Measurements from ENCODE around the gene MUC12. TPM values are rescaled to one million over a fixed set of nuclear protein-coding genes. Genes with fewer than 3 reads are reported as not detected.
A peak's percentile ranks its signal among the peaks of the same experiment; 100 is the strongest.
"Not testable (repeated sequence)": the region's sequence is repeated elsewhere in the genome, so short reads cannot be mapped to it uniquely, and the experiment has no call there.

The MUC12 gene
- total and polyA plus RNA-seq, 2 of the 13 experiments (the other 11 are each of a cell fraction or from before 2014, with no cell fraction given), result not detected

GRCh38 chr7:101065162-101065561 is 95.8 kb downstream of the MUC12 start:
- POLR2A ChIA-PET; FAIRE-seq; H3K79me2 ChIP-seq (ENCODE audit: insufficient read depth, low read length): not testable (repeated sequence)

GRCh38 chr7:101066141-101066832 is 96.9 kb downstream of the MUC12 start:
- H3K9me3 ChIP-seq (ENCODE audit: low read length), result no peaks in the 10 kb centered on the region
- TF ChIP-seq ZNF605 (CRISPR knock-in tag; IDR thresholded peaks at IDR 0.05), result no peak
- no peak for TF ChIP-seq GZF1 (CRISPR knock-in tag; IDR thresholded peaks at IDR 0.05)
- no peak for TF ChIP-seq LRRFIP1 (CRISPR knock-in tag; conservative IDR thresholded peaks at IDR 0.05)
- no peak for TF ChIP-seq ZNF101 (CRISPR knock-in tag; IDR thresholded peaks at IDR 0.05; ENCODE audit: borderline replicate concordance, low read depth)
- no peak for TF ChIP-seq ZNF773 (CRISPR knock-in tag; IDR thresholded peaks at IDR 0.05; ENCODE audit: borderline replicate concordance)
- intact Hi-C loops (cut with micrococcal nuclease; ENCODE audit: unreplicated experiment), result no loop called here
- no peak overlapping the region for H3K9ac ChIP-seq (ENCODE audit: insufficient read depth, low read depth, low read length)
- H3K4me1 ChIP-seq (ENCODE audit: insufficient read depth, low read length), result peaks cover 4% of the 10 kb centered on the region; the same call in 1 of the 2 replicates
- no peak for FAIRE-seq
- POLR2A ChIA-PET, result interaction anchor here (1.1 kb wide), 1 partner anchor 177 kb away, joined by 3 read pairs; the partner anchor contains the start of gene UFSP1
- CTCF ChIA-PET (ENCODE audit: low intra/inter-chr PET ratio, low total read pairs), result no interaction called here
- DNase-seq (ENCODE audit: low spot score), result no peak
- H4K20me1 ChIP-seq (ENCODE audit: insufficient read depth, low read length), result no peaks in the 10 kb centered on the region
- H3K4me2 ChIP-seq (ENCODE audit: low read depth, low read length), result no peak overlapping the region
- no peak overlapping the region for H2AFZ ChIP-seq (ENCODE audit: low read length)
- no peak overlapping the region for H3K4me3 ChIP-seq (replicated peaks in 1 of 3; ENCODE audit: insufficient read depth in 1 of 3, low read depth in 2 of 3, low read length in 3 of 3)
- H3K36me3 ChIP-seq (replicated peaks in 1 of 2; ENCODE audit: control insufficient read depth in 1 of 2, insufficient read depth in 2 of 2, low read length in 2 of 2), result no peaks in the 10 kb centered on the region
- BruUV-seq (replicated peaks), result no TSS peak
- no peak overlapping the region for H3K27ac ChIP-seq (ENCODE audit: extremely low read length, insufficient read depth, low read length)
- in situ Hi-C loops (cut with HindIII; ENCODE audit: extremely low pct_ligation_motif_present, low pct_unique_long_range_greater_than_20kb), result loop anchor here (25.0 kb wide), 1 partner anchor 304 kb away; no protein-coding TSS in a partner anchor
- 26% methylated on average over 15 of the region's 15 CpGs for WGBS (ENCODE audit: low lambda C conversion rate)
- ATAC-seq, result no peak
- H3K27me3 ChIP-seq (ENCODE audit: control insufficient read depth in 1 of 2, insufficient read depth in 2 of 2, low read length in 2 of 2), result peaks cover 0 to 31% of the 10 kb centered on the region in 2 experiments; a peak in 3 of 5 replicates
- no peaks in the 10 kb centered on the region for H3K79me2 ChIP-seq (ENCODE audit: insufficient read depth, low read length)

More at GRCh38 chr7:101065162-101065561, 95.8 kb downstream of the MUC12 start:
- H3K9ac ChIP-seq (ENCODE audit: insufficient read depth, low read depth, low read length); H3K4me1 ChIP-seq (ENCODE audit: insufficient read depth, low read length); BruUV-seq (replicated peaks); DNase-seq (ENCODE audit: low spot score); intact Hi-C loops (cut with micrococcal nuclease; ENCODE audit: unreplicated experiment); H3K4me2 ChIP-seq (ENCODE audit: low read depth, low read length); H3K36me3 ChIP-seq (replicated peaks in 1 of 2; ENCODE audit: control insufficient read depth in 1 of 2, insufficient read depth in 2 of 2, low read length in 2 of 2); H2AFZ ChIP-seq (ENCODE audit: low read length); H3K4me3 ChIP-seq (replicated peaks in 1 of 3; ENCODE audit: insufficient read depth in 1 of 3, low read depth in 2 of 3, low read length in 3 of 3); H3K27ac ChIP-seq (ENCODE audit: extremely low read length, insufficient read depth, low read length); ATAC-seq; H4K20me1 ChIP-seq (ENCODE audit: insufficient read depth, low read length); CTCF ChIA-PET (ENCODE audit: low intra/inter-chr PET ratio, low total read pairs); H3K9me3 ChIP-seq (ENCODE audit: low read length): not testable (repeated sequence)
- WGBS (ENCODE audit: low lambda C conversion rate), result 0% methylated on average over 1 of the region's 3 CpGs
- peak; percentile 55 for TF ChIP-seq ZNF121 (CRISPR knock-in tag; IDR thresholded peaks at IDR 0.05)
- in situ Hi-C loops (cut with HindIII; ENCODE audit: extremely low pct_ligation_motif_present, low pct_unique_long_range_greater_than_20kb), result loop anchor here (25.0 kb wide), 1 partner anchor 303 kb away; no protein-coding TSS in a partner anchor
- H3K27me3 ChIP-seq (ENCODE audit: control insufficient read depth in 1 of 2, insufficient read depth in 2 of 2, low read length in 2 of 2), result peaks cover 0 to 36% of the 10 kb centered on the region in 2 experiments; a peak in 3 of 5 replicates

All from HepG2 (cell line).